GM10266 (cell line): ENCODE results near the gene ATAD5.

ENCODE experiments used
- DNase-seq: peaks from one replicate; pipeline ENCODE4 v3.0.0; 2012; ENCODE audit errors: extremely low spot score
- TF ChIP-seq, protein P1 (sequence below): IDR thresholded peaks from 2 replicates; pipeline ENCODE4 v1.5.1; 2012; ENCODE audit warnings: mild to moderate bottlenecking, low read depth; ENCODE audit not compliant: control insufficient read depth, insufficient read depth; ENCODE audit errors: missing control alignments

ATAD5 gene

DNA sequence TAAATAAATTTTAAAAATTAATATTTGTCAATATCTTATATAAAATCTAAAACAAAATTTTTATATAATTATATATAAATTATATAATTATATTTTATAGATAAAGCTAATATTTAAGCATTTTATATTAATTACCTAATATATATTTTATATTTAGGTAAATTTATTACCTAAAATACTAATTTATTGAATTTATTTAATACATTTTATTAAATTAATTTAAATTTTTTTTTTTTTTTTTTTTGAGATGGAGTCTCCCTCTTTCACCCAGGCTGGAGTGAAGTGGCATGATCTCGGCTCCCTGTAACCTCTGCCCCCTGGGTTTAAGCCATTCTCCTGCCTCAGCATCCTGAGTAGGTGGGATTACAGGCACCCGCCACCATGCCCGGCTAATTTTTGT is 22.4 kb downstream of the ATAD5 start:
- TF ChIP-seq, protein P1, sequence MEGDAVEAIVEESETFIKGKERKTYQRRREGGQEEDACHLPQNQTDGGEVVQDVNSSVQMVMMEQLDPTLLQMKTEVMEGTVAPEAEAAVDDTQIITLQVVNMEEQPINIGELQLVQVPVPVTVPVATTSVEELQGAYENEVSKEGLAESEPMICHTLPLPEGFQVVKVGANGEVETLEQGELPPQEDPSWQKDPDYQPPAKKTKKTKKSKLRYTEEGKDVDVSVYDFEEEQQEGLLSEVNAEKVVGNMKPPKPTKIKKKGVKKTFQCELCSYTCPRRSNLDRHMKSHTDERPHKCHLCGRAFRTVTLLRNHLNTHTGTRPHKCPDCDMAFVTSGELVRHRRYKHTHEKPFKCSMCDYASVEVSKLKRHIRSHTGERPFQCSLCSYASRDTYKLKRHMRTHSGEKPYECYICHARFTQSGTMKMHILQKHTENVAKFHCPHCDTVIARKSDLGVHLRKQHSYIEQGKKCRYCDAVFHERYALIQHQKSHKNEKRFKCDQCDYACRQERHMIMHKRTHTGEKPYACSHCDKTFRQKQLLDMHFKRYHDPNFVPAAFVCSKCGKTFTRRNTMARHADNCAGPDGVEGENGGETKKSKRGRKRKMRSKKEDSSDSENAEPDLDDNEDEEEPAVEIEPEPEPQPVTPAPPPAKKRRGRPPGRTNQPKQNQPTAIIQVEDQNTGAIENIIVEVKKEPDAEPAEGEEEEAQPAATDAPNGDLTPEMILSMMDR = no peak
- no peak for DNase-seq

DNA sequence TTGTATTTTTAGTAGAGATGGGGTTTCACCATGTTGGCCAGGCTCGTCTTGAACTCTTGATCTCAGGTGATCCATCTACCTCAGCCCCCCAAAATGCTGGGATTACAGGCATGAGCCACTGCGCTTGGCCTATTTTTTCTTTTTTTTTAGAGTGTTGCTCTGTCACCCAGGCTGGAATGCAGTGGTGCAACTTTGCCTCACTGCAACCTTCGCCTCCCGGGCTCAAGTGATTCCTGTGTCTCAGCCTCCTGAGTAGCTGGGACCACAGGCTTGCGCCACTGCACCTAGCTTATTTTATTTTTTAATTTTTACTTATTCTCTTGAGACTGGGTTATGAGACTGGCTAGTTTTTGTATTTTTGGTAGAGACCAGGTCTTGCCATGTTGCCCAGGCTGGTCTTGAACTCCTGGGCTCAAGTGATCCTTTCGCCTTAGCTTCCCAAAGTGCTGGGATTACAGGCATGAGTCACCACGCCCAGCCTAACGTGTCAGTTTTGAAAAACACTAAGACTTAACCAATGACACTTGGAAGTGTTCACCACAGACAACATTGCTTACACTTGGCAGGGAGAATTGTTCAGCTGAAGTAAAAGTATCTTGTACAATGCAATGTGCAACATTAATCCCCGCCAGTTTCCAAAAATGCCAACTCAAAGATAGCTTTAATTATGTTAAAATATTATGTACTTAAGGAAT is 26.9 kb downstream of the ATAD5 start:
- TF ChIP-seq, protein P1 = no peak
- DNase-seq = no peak

DNA sequence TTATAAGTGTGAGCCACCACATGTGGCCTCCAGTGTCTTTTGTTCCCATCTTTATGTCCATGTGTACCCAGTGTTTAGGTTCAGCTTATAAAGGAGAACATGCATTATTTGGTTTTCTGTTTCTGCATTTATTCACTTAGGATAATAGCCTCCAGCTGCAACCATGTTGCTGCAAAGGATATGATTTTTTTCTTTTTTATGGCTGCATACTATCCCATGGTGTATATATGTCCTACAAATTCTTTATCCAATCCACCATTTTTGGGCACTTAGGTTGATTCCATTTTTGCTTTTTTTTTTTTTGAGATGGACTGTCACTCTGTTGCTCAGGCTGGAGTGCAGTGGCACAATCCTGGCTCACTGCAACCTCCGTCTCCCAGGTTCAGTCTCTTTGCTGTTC is 32.9 kb downstream of the ATAD5 start:
- TF ChIP-seq, protein P1 = no peak
- no peak for DNase-seq

DNA sequence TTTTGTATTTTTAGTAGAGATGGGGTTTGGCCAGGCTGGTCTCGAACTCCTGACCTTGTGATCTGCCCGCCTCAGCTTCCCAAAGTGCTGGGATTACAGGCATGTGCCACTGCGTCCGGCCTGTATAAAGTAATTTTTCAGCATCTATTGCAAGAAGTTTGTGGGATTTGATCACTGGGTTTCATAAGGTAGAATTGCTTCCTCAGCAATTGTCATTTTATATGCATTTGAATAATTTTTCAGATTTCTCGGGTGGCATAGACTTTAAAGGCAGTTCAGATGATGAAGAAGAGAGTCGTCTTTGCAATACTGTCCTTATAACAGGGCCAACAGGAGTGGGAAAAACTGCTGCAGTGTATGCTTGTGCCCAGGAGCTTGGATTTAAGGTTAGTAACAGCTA is 37.2 kb downstream of the ATAD5 start:
- DNase-seq = no peak
- TF ChIP-seq, protein P1 = no peak

DNA sequence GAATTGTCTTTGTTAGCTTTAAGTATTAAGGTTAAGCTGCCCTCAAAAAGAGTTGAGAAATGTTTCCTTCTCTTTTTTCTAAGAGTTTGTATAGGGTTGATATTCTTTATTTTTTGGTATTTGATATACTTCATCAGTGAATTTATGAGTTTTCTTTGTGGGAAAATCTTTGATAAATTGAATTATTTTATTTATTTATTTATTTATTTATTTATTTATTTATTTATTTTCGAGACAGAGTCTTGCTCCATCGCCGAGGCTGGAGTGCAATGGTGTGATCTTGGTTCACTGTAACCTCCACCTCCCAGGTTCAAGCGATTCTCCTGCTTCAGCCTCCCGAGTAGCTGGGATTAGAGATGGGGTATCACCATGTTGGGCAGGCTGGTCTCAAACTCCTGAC is 54.4 kb downstream of the ATAD5 start:
- TF ChIP-seq, protein P1 = no peak
- no peak for DNase-seq

DNA sequence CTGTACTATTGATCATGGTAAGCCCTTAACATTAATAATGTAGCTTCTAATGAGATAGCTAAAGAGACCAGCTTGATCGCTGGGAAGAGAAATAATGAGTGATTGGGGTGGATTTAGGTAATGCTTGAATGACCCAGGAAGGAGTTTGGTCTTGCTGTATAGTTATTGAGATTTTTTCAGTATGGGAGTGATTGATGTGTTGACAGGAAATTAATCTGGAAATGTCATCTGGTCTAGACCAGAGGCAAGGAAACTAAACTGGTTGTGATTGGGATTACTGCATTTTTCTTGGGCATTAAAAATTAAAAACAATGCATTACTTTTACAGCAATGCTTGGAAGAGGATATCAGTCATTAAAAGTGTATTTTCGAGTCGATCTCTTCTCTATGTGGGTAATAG is 62.5 kb downstream of the ATAD5 start:
- TF ChIP-seq, protein P1 = no peak
- no peak for DNase-seq

DNA sequence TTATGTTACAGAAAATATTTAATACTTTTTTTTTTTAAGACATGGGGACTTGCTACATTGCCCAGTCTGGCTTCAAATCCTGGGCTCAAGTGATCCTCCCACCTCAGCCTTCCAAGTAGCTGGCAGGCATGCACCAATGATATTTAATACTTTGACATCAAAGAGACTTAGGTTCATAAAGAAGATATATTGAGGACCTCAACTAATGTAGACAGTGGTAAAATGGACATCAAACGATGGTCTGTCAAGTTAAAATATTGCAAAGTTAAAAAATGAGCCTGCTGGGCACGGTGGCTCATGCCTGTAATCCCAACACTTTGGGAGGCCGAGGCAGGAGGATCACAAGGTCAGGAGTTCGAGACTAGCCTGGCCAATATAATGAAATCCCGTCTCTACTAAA is 65.5 kb downstream of the ATAD5 start:
- DNase-seq = no peak
- TF ChIP-seq, protein P1 = no peak
